ENCODE results near the gene TCAF2.
"Not testable (repeated sequence)": the region's sequence is repeated elsewhere in the genome, so short reads cannot be mapped to it uniquely, and the experiment has no call there.

Gene TCAF2

GRCh38 chr7:143620646-143621045, at the start of gene TCAF2:
Gene TCAF2, plus strand, starts transcription at chr7:143620974.
- peak; percentile 84 for DNase-seq

- DNase-seq: not testable (repeated sequence)
These were observed 49.3 kb upstream of the TCAF2 start, which contains the start of gene CTAGE15 for GRCh38 chr7:143571501-143571900. Gene CTAGE15, plus strand, starts transcription at chr7:143571801. Its CDS starts 17 bp downstream, at chr7:143571818.

GRCh38 chr7:143588183-143588582, 32.6 kb upstream of the TCAF2 start:
- DNase-seq: not testable (repeated sequence)

- DNase-seq: not testable (repeated sequence)
These were observed 30.9 kb upstream of the TCAF2 start for GRCh38 chr7:143589897-143590296.

GRCh38 chr7:143598086-143598485, 22.7 kb upstream of the TCAF2 start:
- DNase-seq: not testable (repeated sequence)

- not testable (repeated sequence) for DNase-seq
These were observed 17.2 kb upstream of the TCAF2 start for GRCh38 chr7:143603549-143603948.

- not testable (repeated sequence) for DNase-seq
These were observed 14.7 kb upstream of the TCAF2 start for GRCh38 chr7:143606088-143606487.

- not testable (repeated sequence) for DNase-seq
These were observed 5.2 kb upstream of the TCAF2 start for GRCh38 chr7:143615545-143615944.

- DNase-seq: not testable (repeated sequence)
These were observed 3.6 kb upstream of the TCAF2 start for GRCh38 chr7:143617204-143617603.

GRCh38 chr7:143620058-143620457, 716 bp upstream of the TCAF2 start:
- DNase-seq: not testable (repeated sequence)

- not testable (repeated sequence) for DNase-seq
These were observed 401 bp downstream of the TCAF2 start for GRCh38 chr7:143621175-143621574.

GRCh38 chr7:143622130-143622529, 1.4 kb downstream of the TCAF2 start:
- DNase-seq: not testable (repeated sequence)

GRCh38 chr7:143630653-143631052, 9.9 kb downstream of the TCAF2 start:
- not testable (repeated sequence) for DNase-seq

GRCh38 chr7:143632506-143632905, 11.7 kb downstream of the TCAF2 start:
- DNase-seq: not testable (repeated sequence)

- not testable (repeated sequence) for DNase-seq
These were observed 12.3 kb downstream of the TCAF2 start for GRCh38 chr7:143633013-143633618.

GRCh38 chr7:143635364-143636240, 14.8 kb downstream of the TCAF2 start:
- DNase-seq: not testable (repeated sequence)

- not testable (repeated sequence) for DNase-seq
These were observed 18.6 kb downstream of the TCAF2 start for GRCh38 chr7:143639372-143639771.

- DNase-seq: not testable (repeated sequence)
These were observed 19.9 kb downstream of the TCAF2 start for GRCh38 chr7:143640528-143641189.

- not testable (repeated sequence) for DNase-seq
These were observed 25.8 kb downstream of the TCAF2 start for GRCh38 chr7:143646598-143646997.

GRCh38 chr7:143649902-143650301, 29.1 kb downstream of the TCAF2 start:
- not testable (repeated sequence) for DNase-seq

GRCh38 chr7:143650447-143650846, 29.7 kb downstream of the TCAF2 start:
- DNase-seq: not testable (repeated sequence)

Measured in activated CD8-positive, alpha-beta memory T cell treated with anti-CD3 and anti-CD28 coated beads for 24 hours (primary cell).